SK-N-SH (cell line): ENCODE data around the gene SIK1. TPM values are rescaled to one million over a fixed set of nuclear protein-coding genes. Genes with fewer than 3 reads are reported as not detected.

ENCODE experiments used
- CTCF ChIA-PET: fragments of 300-600, 350-600 bp; formaldehyde crosslinking; extraction: SDS; loops from one replicate; lab custom pipeline; 2021; lab: Yijun Ruan, JAX
- POLR2A ChIA-PET: fragments of 350-600 bp; sonication (Branson Sonifier 250); formaldehyde crosslinking; extraction: SDS; loops from one replicate; lab custom pipeline; 2020; ENCODE audit warnings: antibody characterized with exemption, inconsistent platforms; lab: Yijun Ruan, JAX
- DNase-seq: peaks from one replicate; pipeline ENCODE4 v3.0.0; 2012
- H2AFZ ChIP-seq: fragments of 200-600 bp; sonication (generic); 2 replicates; pipeline ENCODE4 v1.8.1; 2016; ENCODE audit warnings: antibody characterized with exemption, mild to moderate bottlenecking, low read depth
- H3F3A ChIP-seq: fragments of 200-600 bp; sonication (generic); replicated peaks from 2 replicates; pipeline ENCODE3; 2016; ENCODE audit warnings: antibody characterized with exemption, mild to moderate bottlenecking; ENCODE audit not compliant: insufficient read depth
- H3K27ac ChIP-seq, 2 experiments: fragments of 200-500 bp in 1 of 2; fragments of 200-600 bp in 1 of 2; sonication (Bioruptor generic) in 1 of 2; sonication (generic), shearing (Covaris generic) in 1 of 2; 2 replicates each; pipeline versions ENCODE4 v1.5.1 to v1.6.1; 2014 to 2016; ENCODE audit warnings: low read depth in 2 of 2, inconsistent platforms in 1 of 2, low read length in 1 of 2, mild to moderate bottlenecking in 1 of 2, mixed read lengths in 1 of 2
- H3K27me3 ChIP-seq: fragments of 200-600 bp; sonication (generic), shearing (Covaris generic); 2 replicates; pipeline ENCODE4 v1.6.1; 2016; ENCODE audit warnings: mixed run types; ENCODE audit not compliant: insufficient read depth
- H3K36me3 ChIP-seq, 2 experiments: fragments of 200-500 bp in 1 of 2; fragments of 200-600 bp in 1 of 2; sonication (Bioruptor generic) in 1 of 2; sonication (generic) in 1 of 2; replicated peaks in 1 of 2; 2 replicates each; pipeline versions ENCODE3 to v1.5.1; 2014 to 2016; ENCODE audit warnings: low read length in 1 of 2, mild to moderate bottlenecking in 1 of 2; ENCODE audit not compliant: insufficient read depth in 2 of 2, control insufficient read depth in 1 of 2
- H3K4me1 ChIP-seq, 2 experiments: fragments of 200-500 bp in 1 of 2; fragments of 200-600 bp in 1 of 2; sonication (Bioruptor generic) in 1 of 2; sonication (generic), shearing (Covaris generic) in 1 of 2; 2 replicates each; pipeline versions ENCODE4 v1.5.1 to v1.6.1; 2014 to 2016; ENCODE audit warnings: low read depth in 1 of 2, low read length in 1 of 2, mixed run types in 1 of 2; ENCODE audit not compliant: insufficient read depth in 2 of 2, control insufficient read depth in 1 of 2
- H3K4me2 ChIP-seq: fragments of 200-600 bp; sonication (generic), shearing (Covaris generic); 2 replicates; pipeline ENCODE4 v1.6.1; 2017; ENCODE audit warnings: mixed run types
- H3K4me3 ChIP-seq, 2 experiments: fragments of 200-500 bp in 1 of 2; fragments of 200-600 bp in 1 of 2; sonication (Bioruptor generic) in 1 of 2; sonication (generic), shearing (Covaris generic) in 1 of 2; 2 replicates each; pipeline versions ENCODE4 v1.5.1 to v1.8.1; 2014 to 2016; ENCODE audit warnings: low read depth in 2 of 2, inconsistent platforms in 1 of 2, low read length in 1 of 2, mild to moderate bottlenecking in 1 of 2, mixed read lengths in 1 of 2, moderate library complexity in 1 of 2
- H3K79me2 ChIP-seq: fragments of 200-600 bp; sonication (generic); 2 replicates; pipeline ENCODE4 v1.8.1; 2017; ENCODE audit warnings: mild to moderate bottlenecking; ENCODE audit not compliant: insufficient read depth
- H3K9ac ChIP-seq: fragments of 200-600 bp; sonication (generic); 2 replicates; pipeline ENCODE4 v1.6.1; 2017; ENCODE audit warnings: mixed run types
- H3K9me2 ChIP-seq: fragments of 200-600 bp; sonication (generic); 2 replicates; pipeline ENCODE4 v1.6.1; 2017; ENCODE audit warnings: mixed run types
- H3K9me3 ChIP-seq: fragments of 200-600 bp; sonication (generic); 2 replicates; pipeline ENCODE4 v1.6.1; 2017; ENCODE audit warnings: mixed run types, mild to moderate bottlenecking, moderate library complexity
- H4K20me1 ChIP-seq: fragments of 200-600 bp; sonication (generic); 2 replicates; pipeline ENCODE4 v1.6.1; 2017; ENCODE audit warnings: mild to moderate bottlenecking, mixed run types; ENCODE audit not compliant: insufficient read depth
- CHD2 ChIP-seq: fragments of 150-350 bp; IDR thresholded peaks from 2 replicates; pipeline ENCODE4 v1.6.1; 2018; ENCODE audit warnings: low read length; ENCODE audit not compliant: partially characterized antibody
- ELF1 ChIP-seq: IDR thresholded peaks from 2 replicates; pipeline ENCODE4 v1.4.0; 2012
- EP300 ChIP-seq, 2 experiments: IDR thresholded peaks; 2 replicates each; pipeline versions ENCODE4 v1.4.0 to v1.6.1; 2012; ENCODE audit warnings: borderline replicate concordance in 1 of 2, low read depth in 1 of 2, low read length in 1 of 2
- EZH2phosphoT487 ChIP-seq: fragments of 200-600 bp; sonication (generic); IDR thresholded peaks from 2 replicates; pipeline ENCODE4 v1.6.1; 2017; ENCODE audit warnings: low read depth, mixed run types, mild to moderate bottlenecking, antibody characterized with exemption, moderate library complexity, borderline replicate concordance
- FOXM1 ChIP-seq: IDR thresholded peaks from 2 replicates; pipeline ENCODE4 v1.4.0; 2012; ENCODE audit warnings: low read depth, mild to moderate bottlenecking
- GABPA ChIP-seq: IDR thresholded peaks from 2 replicates; pipeline ENCODE4 v1.4.0; 2012; ENCODE audit warnings: low read depth, mild to moderate bottlenecking
- MXI1 ChIP-seq: IDR thresholded peaks from 2 replicates; pipeline ENCODE4 v1.6.1; 2012; ENCODE audit warnings: mild to moderate bottlenecking, low read depth, low read length, improper control_type of control experiment
- PBX3 ChIP-seq: IDR thresholded peaks from 2 replicates; pipeline ENCODE4; 2012
- RAD21 ChIP-seq: IDR thresholded peaks from 2 replicates; pipeline ENCODE4 v1.6.1; 2012; ENCODE audit warnings: mild to moderate bottlenecking, low read length
- RCOR1 ChIP-seq: fragments of 150-350 bp; IDR thresholded peaks from 2 replicates; pipeline ENCODE4 v1.6.1; 2017; ENCODE audit warnings: antibody characterized with exemption, low read length
- REST ChIP-seq: IDR thresholded peaks from 2 replicates; pipeline ENCODE4 v1.6.1; 2012; ENCODE audit warnings: mild to moderate bottlenecking, low read depth, low read length, moderate library complexity
- RFX5 ChIP-seq: IDR thresholded peaks from 2 replicates; pipeline ENCODE4 v1.6.1; 2012; ENCODE audit warnings: mild to moderate bottlenecking, improper control_type of control experiment, low read length
- RXRA ChIP-seq: IDR thresholded peaks from 2 replicates; pipeline ENCODE4 v1.4.0; 2012; ENCODE audit warnings: low read depth, mild to moderate bottlenecking, borderline replicate concordance
- SIN3A ChIP-seq: IDR thresholded peaks from 2 replicates; pipeline ENCODE4 v1.6.1; 2012; ENCODE audit warnings: low read depth, mild to moderate bottlenecking, low read length, moderate library complexity, borderline replicate concordance
- TAF1 ChIP-seq: IDR thresholded peaks from 2 replicates; pipeline ENCODE4 v1.6.1; 2012; ENCODE audit warnings: low read depth, mild to moderate bottlenecking, low read length, moderate library complexity, borderline replicate concordance
- TEAD4 ChIP-seq: IDR thresholded peaks from 2 replicates; pipeline ENCODE4 v1.4.0; 2012; ENCODE audit warnings: mild to moderate bottlenecking, borderline replicate concordance; ENCODE audit not compliant: insufficient read depth
- USF1 ChIP-seq: IDR thresholded peaks from 2 replicates; pipeline ENCODE4 v1.4.0; 2012; ENCODE audit warnings: low read depth, borderline replicate concordance
- YY1 ChIP-seq: IDR thresholded peaks from 2 replicates; pipeline ENCODE4 v1.4.0; 2012; ENCODE audit warnings: low read depth, mild to moderate bottlenecking
- WGBS: methylation state at CpG from one replicate; pipeline ENCODE4 v1.1.6; 2017; ENCODE audit warnings: low lambda C conversion rate; 5-methylcytosine and 5-hydroxymethylcytosine counted together
- polyA plus RNA-seq, 3 experiments: library from polyadenylated mRNA; depleted of rRNA; stranded (reverse); fragments of >200 nt; gene quantifications; 2 replicates each; pipeline ENCODE4 v1.2.3, GENCODE V29; 2012

Gene SIK1
- polyA plus RNA-seq, 1 of the 3 experiments (the other 2 are of a cell fraction) = 3.8 TPM

- Histone ChIP-seq H4K20me1 (no peaks in the 10 kb centered on the region), H2AFZ (no peak overlapping the region), H3K4me1 (no peaks in the 10 kb centered on the region), H3F3A (no peaks in the 10 kb centered on the region), H3K4me2 (no peak overlapping the region), H3K9ac (no peak overlapping the region), H3K36me3 (no peaks in the 10 kb centered on the region), H3K79me2 (no peaks in the 10 kb centered on the region), H3K4me3 (no peak overlapping the region), H3K27ac (no peak overlapping the region), H3K9me3 (no peaks in the 10 kb centered on the region), H3K9me2 (no peaks in the 10 kb centered on the region), H3K27me3 (no peaks in the 10 kb centered on the region)
- no peak for DNase-seq
- TF ChIP-seq EP300 (IDR thresholded peaks at IDR 0.05; ENCODE audit: borderline replicate concordance in 1 of 2, low read depth in 1 of 2, low read length in 1 of 2) (no peak), RXRA (no peak), PBX3 (no peak), TAF1 (no peak), GABPA (no peak), SIN3A (no peak), RCOR1 (no peak), CHD2 (no peak), USF1 (no peak), TEAD4 (no peak), ELF1 (no peak), MXI1 (no peak), EZH2phosphoT487 (no peak), REST (no peak), RAD21 (no peak), YY1 (no peak), RFX5 (no peak), FOXM1 (no peak)
- WGBS = 84% methylated on average over 9 of the region's 10 CpGs
- CTCF ChIA-PET = no interaction called here
- POLR2A ChIA-PET = no interaction called here
Observed at GRCh38 chr21:43376478-43376882, 50.5 kb downstream of the SIK1 start.
